MM.1S (cell line): ENCODE results near the gene GAPT.
"Not testable (repeated sequence)": the region's sequence is repeated elsewhere in the genome, so short reads cannot be mapped to it uniquely, and the experiment has no call there.

Experiments
- DNase-seq: peaks from one replicate; pipeline ENCODE4 v3.0.0-alpha.2; 2015
- H2AFZ ChIP-seq: fragments of 300-600 bp; sonication (generic); 2 replicates; pipeline ENCODE4 v1.6.0; 2016; ENCODE audit warnings: antibody characterized with exemption, low read length
- H3F3A ChIP-seq: fragments of 300-600 bp; sonication (generic); 2 replicates; pipeline ENCODE4 v1.6.1; 2016; ENCODE audit warnings: mild to moderate bottlenecking, antibody characterized with exemption, low read length, moderate library complexity, mixed read lengths; ENCODE audit not compliant: insufficient read depth
- H3K27ac ChIP-seq: fragments of 300-600 bp; sonication (generic); 2 replicates; pipeline ENCODE4 v1.5.1; 2016; ENCODE audit warnings: mild to moderate bottlenecking, low read length
- H3K27me3 ChIP-seq: fragments of 300-600 bp; sonication (generic); replicated peaks from 2 replicates; pipeline ENCODE4 v1.6.0; 2016; ENCODE audit warnings: low read length; ENCODE audit not compliant: insufficient read depth
- H3K36me3 ChIP-seq: fragments of 300-600 bp; sonication (generic); replicated peaks from 2 replicates; pipeline ENCODE4 v1.6.1; 2016; ENCODE audit warnings: mild to moderate bottlenecking, low read length, mixed read lengths; ENCODE audit not compliant: insufficient read depth
- H3K4me1 ChIP-seq: fragments of 300-600 bp; sonication (generic); 2 replicates; pipeline ENCODE4 v1.6.1; 2016; ENCODE audit warnings: low read length, mixed read lengths
- H3K4me2 ChIP-seq: fragments of 300-600 bp; sonication (generic); 2 replicates; pipeline ENCODE4 v1.6.0; 2016; ENCODE audit warnings: low read depth, low read length
- H3K4me3 ChIP-seq: fragments of 300-600 bp; sonication (generic); 2 replicates; pipeline ENCODE4 v1.5.1; 2016; ENCODE audit warnings: low read length, mixed read lengths
- H3K79me2 ChIP-seq: fragments of 300-600 bp; sonication (generic); 2 replicates; pipeline ENCODE4 v1.6.1; 2016; ENCODE audit warnings: mixed run types, low read length, mixed read lengths
- H3K9ac ChIP-seq: fragments of 300-600 bp; sonication (generic); 2 replicates; pipeline ENCODE4 v1.6.1; 2016; ENCODE audit warnings: low read length, mixed read lengths
- H3K9me2 ChIP-seq: fragments of 300-600 bp; sonication (generic); replicated peaks from 2 replicates; pipeline ENCODE4 v1.6.1; 2016; ENCODE audit warnings: mild to moderate bottlenecking, low read length, mixed read lengths; ENCODE audit not compliant: insufficient read depth
- H3K9me3 ChIP-seq: fragments of 300-600 bp; sonication (generic); replicated peaks from 2 replicates; pipeline ENCODE4 v1.6.1; 2016; ENCODE audit warnings: mild to moderate bottlenecking, low read length, mixed read lengths; ENCODE audit not compliant: insufficient read depth
- H4K20me1 ChIP-seq: fragments of 300-600 bp; sonication (generic); 2 replicates; pipeline ENCODE4 v1.6.1; 2016; ENCODE audit warnings: mild to moderate bottlenecking, low read length, moderate library complexity, mixed read lengths; ENCODE audit not compliant: insufficient read depth
- CTCF ChIP-seq: fragments of 300-600 bp; sonication (generic); IDR thresholded peaks from 2 replicates; pipeline ENCODE4 v1.5.1; 2016; ENCODE audit warnings: antibody characterized with exemption, low read length, mixed read lengths
- EZH2 ChIP-seq: fragments of 300-600 bp; sonication (generic); optimal IDR thresholded peaks from 2 replicates; pipeline ENCODE3; 2017; ENCODE audit warnings: low read depth, mild to moderate bottlenecking, antibody characterized with exemption, low read length, mixed read lengths
- EZH2phosphoT487 ChIP-seq: fragments of 300-600 bp; sonication (generic); IDR thresholded peaks from 2 replicates; pipeline ENCODE4 v1.6.1; 2018; ENCODE audit warnings: antibody characterized with exemption, low read length

The GAPT gene

GRCh38 chr5:58530942-58531490 lies 39.8 kb downstream of the GAPT start:
- no peaks in the 10 kb centered on the region for H4K20me1 ChIP-seq
- no peak for TF ChIP-seq EZH2phosphoT487
- no peak for TF ChIP-seq CTCF
- no peak for TF ChIP-seq EZH2
- H3K9ac ChIP-seq, result no peak overlapping the region
- H3K4me1 ChIP-seq, result no peaks in the 10 kb centered on the region
- no peaks in the 10 kb centered on the region for H3K9me3 ChIP-seq
- no peaks in the 10 kb centered on the region for H3K79me2 ChIP-seq
- no peak overlapping the region for H2AFZ ChIP-seq
- H3K4me2 ChIP-seq, result no peak overlapping the region
- no peak for DNase-seq
- no peaks in the 10 kb centered on the region for H3K36me3 ChIP-seq
- no peaks in the 10 kb centered on the region for H3K27me3 ChIP-seq
- no peak overlapping the region for H3K4me3 ChIP-seq
- no peaks in the 10 kb centered on the region for H3K9me2 ChIP-seq
- no peaks in the 10 kb centered on the region for H3F3A ChIP-seq
- no peak overlapping the region for H3K27ac ChIP-seq

GRCh38 chr5:58541935-58542334 lies 50.7 kb downstream of the GAPT start:
- H2AFZ ChIP-seq, H3F3A ChIP-seq, H3K27ac ChIP-seq, H3K4me2 ChIP-seq, H4K20me1 ChIP-seq, H3K9me3 ChIP-seq, H3K9me2 ChIP-seq, H3K9ac ChIP-seq, DNase-seq, H3K4me3 ChIP-seq, H3K27me3 ChIP-seq, H3K4me1 ChIP-seq, H3K79me2 ChIP-seq, H3K36me3 ChIP-seq: not testable (repeated sequence)

- H3K79me2 ChIP-seq, result no peaks in the 10 kb centered on the region
Observed at GRCh38 chr5:58542709-58543108, 51.5 kb downstream of the GAPT start.

More at GRCh38 chr5:58542709-58543108, 51.5 kb downstream of the GAPT start:
- Histone ChIP-seq H4K20me1 (no peaks in the 10 kb centered on the region), H2AFZ (no peak overlapping the region), H3K27ac (no peak overlapping the region), H3K4me1 (no peaks in the 10 kb centered on the region), H3K4me2 (no peak overlapping the region), H3F3A (no peaks in the 10 kb centered on the region), H3K4me3 (no peak overlapping the region), H3K9me2 (no peaks in the 10 kb centered on the region), H3K9me3 (no peaks in the 10 kb centered on the region), H3K9ac (no peak overlapping the region), H3K36me3 (no peaks in the 10 kb centered on the region), H3K27me3 (no peaks in the 10 kb centered on the region)
- no peak for DNase-seq
- TF ChIP-seq CTCF (no peak), EZH2 (no peak), EZH2phosphoT487 (no peak)
